H9 (cell line): ENCODE data around the gene ZSCAN18. TPM values are rescaled to one million over a fixed set of nuclear protein-coding genes. Genes with fewer than 3 reads are reported as not detected.

Experiments
- DNase-seq: peaks from one replicate; pipeline ENCODE4 v3.0.0-alpha.2; 2017
- H2AFZ ChIP-seq: one replicate; pipeline ENCODE4 v1.6.1; 2013; ENCODE audit warnings: mild to moderate bottlenecking, low read length, control low read depth, moderate library complexity
- H2AK5ac ChIP-seq: 2 replicates; pipeline ENCODE4 v1.6.1; 2013; ENCODE audit warnings: low read length, control low read depth, mixed read lengths; ENCODE audit not compliant: insufficient read length
- H2BK120ac ChIP-seq: one replicate; pipeline ENCODE4 v1.6.1; 2013; ENCODE audit warnings: low read depth, mild to moderate bottlenecking, low read length, control low read depth, inconsistent platforms; ENCODE audit not compliant: poor library complexity, severe bottlenecking
- H2BK12ac ChIP-seq: 2 replicates; pipeline ENCODE4 v1.6.1; 2013; ENCODE audit warnings: low read length, control low read depth, mixed read lengths, low read depth; ENCODE audit not compliant: insufficient read length
- H2BK15ac ChIP-seq: 2 replicates; pipeline ENCODE4 v1.6.1; 2013; ENCODE audit warnings: low read depth, low read length, control low read depth
- H2BK20ac ChIP-seq: one replicate; pipeline ENCODE4 v1.6.1; 2013; ENCODE audit warnings: low read depth, mild to moderate bottlenecking, low read length, control low read depth, inconsistent platforms; ENCODE audit not compliant: poor library complexity, severe bottlenecking
- H2BK5ac ChIP-seq: 2 replicates; pipeline ENCODE4 v1.6.1; 2013; ENCODE audit warnings: low read length, control low read depth, mixed read lengths; ENCODE audit not compliant: insufficient read length
- H3K14ac ChIP-seq: 2 replicates; pipeline ENCODE4 v1.6.1; 2013; ENCODE audit warnings: low read length, control low read depth; ENCODE audit not compliant: insufficient read depth
- H3K18ac ChIP-seq: 2 replicates; pipeline ENCODE4 v1.6.1; 2013; ENCODE audit warnings: low read depth, mild to moderate bottlenecking, mixed read lengths, low read length, control low read depth; ENCODE audit not compliant: insufficient read length
- H3K23ac ChIP-seq: 2 replicates; pipeline ENCODE4 v1.6.1; 2013; ENCODE audit warnings: low read length, control low read depth, mixed read lengths, low read depth; ENCODE audit not compliant: insufficient read length
- H3K23me2 ChIP-seq: 2 replicates; pipeline ENCODE4 v1.6.1; 2013; ENCODE audit warnings: low read depth, mild to moderate bottlenecking, mixed read lengths, low read length, control low read depth; ENCODE audit not compliant: insufficient read length, poor library complexity, severe bottlenecking
- H3K27ac ChIP-seq: 2 replicates; pipeline ENCODE4 v1.5.1; 2013; ENCODE audit warnings: low read length, control low read depth, mixed read lengths, low read depth; ENCODE audit not compliant: insufficient read length
- H3K27me3 ChIP-seq: 2 replicates; pipeline ENCODE4 v1.6.1; 2013; ENCODE audit warnings: low read length, control low read depth, inconsistent platforms; ENCODE audit not compliant: insufficient read depth
- H3K4ac ChIP-seq: 2 replicates; pipeline ENCODE4 v1.6.1; 2013; ENCODE audit warnings: low read depth, mild to moderate bottlenecking, control low read depth, inconsistent platforms, low read length, moderate library complexity
- H3K4me1 ChIP-seq: 2 replicates; pipeline ENCODE4 v1.6.1; 2013; ENCODE audit warnings: low read length, control low read depth, inconsistent platforms; ENCODE audit not compliant: insufficient read depth
- H3K4me2 ChIP-seq: 2 replicates; pipeline ENCODE4 v1.6.1; 2013; ENCODE audit warnings: low read length, control low read depth, mixed read lengths; ENCODE audit not compliant: insufficient read length, insufficient read depth
- H3K56ac ChIP-seq: 2 replicates; pipeline ENCODE4 v1.6.1; 2013; ENCODE audit warnings: low read depth, mild to moderate bottlenecking, mixed read lengths, low read length, control low read depth; ENCODE audit not compliant: insufficient read length
- H3K79me1 ChIP-seq: 2 replicates; pipeline ENCODE4 v1.6.1; 2013; ENCODE audit warnings: low read depth, mild to moderate bottlenecking, moderate library complexity, low read length, control low read depth, inconsistent platforms; ENCODE audit not compliant: insufficient read depth, poor library complexity, severe bottlenecking
- H3K79me2 ChIP-seq: 2 replicates; pipeline ENCODE4 v1.6.1; 2013; ENCODE audit warnings: low read length, control low read depth, inconsistent platforms; ENCODE audit not compliant: insufficient read depth
- H3K9ac ChIP-seq: 2 replicates; pipeline ENCODE4 v1.6.1; 2013; ENCODE audit warnings: low read length, control low read depth, mixed read lengths; ENCODE audit not compliant: insufficient read length; ENCODE audit errors: extremely low read depth
- H3K9me3 ChIP-seq: one replicate; pipeline ENCODE4 v1.6.1; 2013; ENCODE audit warnings: low read depth, low read length, inconsistent platforms; ENCODE audit not compliant: control insufficient read depth
- H3T11ph ChIP-seq: one replicate; pipeline ENCODE4 v1.6.1; 2013; ENCODE audit warnings: mild to moderate bottlenecking, low read length, control low read depth, inconsistent platforms
- H4K20me1 ChIP-seq: one replicate; pipeline ENCODE4 v1.6.1; 2013; ENCODE audit not compliant: control insufficient read depth, insufficient read length, insufficient read depth
- H4K5ac ChIP-seq: 2 replicates; pipeline ENCODE4 v1.6.1; 2013; ENCODE audit warnings: low read depth, mild to moderate bottlenecking, mixed read lengths, low read length, control low read depth; ENCODE audit not compliant: insufficient read length
- H4K8ac ChIP-seq: replicated peaks from 2 replicates; pipeline ENCODE4 v1.6.1; 2013; ENCODE audit warnings: low read length, control low read depth, mixed read lengths, low read depth; ENCODE audit not compliant: insufficient read length
- H4K91ac ChIP-seq: 2 replicates; pipeline ENCODE4 v1.6.1; 2013; ENCODE audit warnings: low read depth, mild to moderate bottlenecking, moderate library complexity, mixed read lengths, low read length, control low read depth; ENCODE audit not compliant: insufficient read length
- H3K27ac Mint-ChIP-seq, 3 experiments: 2 replicates in 2 of 3; 3 replicates in 1 of 3; pipeline ENCODE4 v1.8.0; 2020 to 2021; ENCODE audit warnings: mixed read lengths in 3 of 3, mild to moderate bottlenecking in 1 of 3, moderate library complexity in 1 of 3
- H3K27me3 Mint-ChIP-seq: 2 replicates; pipeline ENCODE4 v1.8.0; 2021; ENCODE audit warnings: low read depth, mild to moderate bottlenecking, moderate library complexity, mixed read lengths
- H3K36me3 Mint-ChIP-seq, 3 experiments: 2 replicates in 2 of 3; 3 replicates in 1 of 3; pipeline ENCODE4 v1.8.0; 2020 to 2021; ENCODE audit warnings: low read depth in 3 of 3, mixed read lengths in 3 of 3; ENCODE audit not compliant: insufficient read depth in 1 of 3
- H3K4me1 Mint-ChIP-seq, 2 experiments: 2 replicates each; pipeline ENCODE4 v1.8.0; 2020; ENCODE audit warnings: mixed read lengths in 2 of 2
- H3K4me3 Mint-ChIP-seq, 2 experiments: 2 replicates in 1 of 2; 3 replicates in 1 of 2; pipeline ENCODE4 v1.8.0; 2020 to 2021; ENCODE audit warnings: mild to moderate bottlenecking in 2 of 2, mixed read lengths in 2 of 2, moderate library complexity in 1 of 2
- H3K9me3 Mint-ChIP-seq, 2 experiments: 2 replicates in 1 of 2; 3 replicates in 1 of 2; pipeline ENCODE4 v1.8.0; 2020; ENCODE audit warnings: mild to moderate bottlenecking in 2 of 2, mixed read lengths in 2 of 2, moderate library complexity in 1 of 2
- CTCF ChIP-seq: fragments of 200-600 bp; sonication (generic); conservative IDR thresholded peaks from 3 replicates; pipeline ENCODE4 v1.8.0; 2021; ENCODE audit warnings: antibody characterized with exemption, mild to moderate bottlenecking
- WGBS: extraction: QIAGEN DNeasy Blood & Tissue Kit; methylation state at CpG from one replicate; pipeline ENCODE4 v1.1.7; 2013; ENCODE audit warnings: missing lambda C conversion rate, low lambda C conversion rate, mixed read lengths; ENCODE audit not compliant: insufficient read length; ENCODE audit errors: extremely low coverage; 5-methylcytosine and 5-hydroxymethylcytosine counted together
- total RNA-seq: library from RNA; stranded (reverse); gene quantifications from 2 replicates; pipeline ENCODE4 v1.2.1, GENCODE V29; 2021

The ZSCAN18 gene
- total RNA-seq, 1 experiment from 2014 or later = 40.1 TPM

GRCh38 chr19:58107778-58108545 is 9.9 kb upstream of the ZSCAN18 start:
- Histone ChIP-seq H2AFZ (no peak overlapping the region), H4K8ac (no peak overlapping the region), H2BK5ac (no peak overlapping the region), H3K56ac (no peak overlapping the region), H3K4me1 (no peaks in the 10 kb centered on the region), H3K79me1 (no peaks in the 10 kb centered on the region), H3K27ac (no peak overlapping the region), H3T11ph (no peak overlapping the region), H3K23ac (no peak overlapping the region), H3K27me3 (no peaks in the 10 kb centered on the region), H3K18ac (no peak overlapping the region), H2BK120ac (no peak overlapping the region), H3K9ac (no peak overlapping the region), H3K23me2 (no peaks in the 10 kb centered on the region), H3K9me3 (peaks cover 74% of the 10 kb centered on the region), H4K20me1 (no peaks in the 10 kb centered on the region), H4K91ac (no peak overlapping the region), H2BK12ac (no peak overlapping the region), H3K14ac (no peak overlapping the region), H2BK15ac (no peak overlapping the region), H4K5ac (no peak overlapping the region), H3K4ac (no peak overlapping the region), H3K4me2 (no peak overlapping the region), H3K79me2 (no peaks in the 10 kb centered on the region), H2AK5ac (no peak overlapping the region), H2BK20ac (no peak overlapping the region)
- no peak for DNase-seq
- peaks cover 4 to 42% (median 13%) of the 10 kb centered on the region in 3 experiments; a peak in 6 of 7 replicates for H3K36me3 Mint-ChIP-seq
- no peak overlapping the region for H3K27ac Mint-ChIP-seq
- TF ChIP-seq CTCF = no peak
- H3K27me3 Mint-ChIP-seq = peaks cover 14% of the 10 kb centered on the region
- WGBS = no CpG with 5 or more reads among the region's 7 CpGs
- H3K4me1 Mint-ChIP-seq = no peaks in the 10 kb centered on the region
- no peak overlapping the region for H3K4me3 Mint-ChIP-seq
- peaks cover 86 to 92% of the 10 kb centered on the region in 2 experiments for H3K9me3 Mint-ChIP-seq
